T-helper 1 cell treated with Interleukin-12 subunit alpha and Interleukin-12 subunit beta and Interleukin-4 antibody, amounts not matched to agents 30 ng/mL and 1 ng/mL, for 36 hours (primary cell): ENCODE measurements around the gene CHCHD1. TPM values are rescaled to one million over a fixed set of nuclear protein-coding genes. Genes with fewer than 3 reads are reported as not detected.

Experiments used
- total RNA-seq: library from RNA; stranded (reverse); gene quantifications from 2 replicates; pipeline ENCODE4 v1.2.3, GENCODE V29; 2022

The CHCHD1 gene
- total RNA-seq, 1 donor from 2014 or later = 30.4 TPM

Other genes with a start within 250 kb of the CHCHD1 start
- gene USP54, start 190.7 kb upstream of the CHCHD1 start, total RNA-seq = 4.0 and 4.1 TPM in 2 replicates
- gene MYOZ1, start 140.6 kb upstream of the CHCHD1 start, total RNA-seq = not detected in 2 replicates
- 0.10 TPM in 1 of 2 replicates, not detected in the other for gene SYNPO2L, start 126.0 kb upstream of the CHCHD1 start, total RNA-seq
- 10.6 and 11.0 TPM in 2 replicates for gene AGAP5, start 83.9 kb upstream of the CHCHD1 start, total RNA-seq
- 129 and 135 TPM in 2 replicates for gene SEC24C, start 37.7 kb upstream of the CHCHD1 start, total RNA-seq
- gene ZSWIM8, start 3.6 kb downstream of the CHCHD1 start, total RNA-seq = 112 and 128 TPM in 2 replicates
- gene NDST2, start 29.6 kb downstream of the CHCHD1 start, total RNA-seq = 75.9 and 81.6 TPM in 2 replicates
- 40.7 and 43.0 TPM in 2 replicates for gene CAMK2G, start 92.5 kb downstream of the CHCHD1 start, total RNA-seq
- gene PLAU, start 129.1 kb downstream of the CHCHD1 start, total RNA-seq = 1.1 and 1.5 TPM in 2 replicates
- gene VCL, start 216.1 kb downstream of the CHCHD1 start, total RNA-seq = 38.2 and 40.9 TPM in 2 replicates